NCI-H2171 (cell line): Measurements from ENCODE around the gene SERINC2.
A peak's percentile ranks its signal among the peaks of the same experiment; 100 is the strongest.
"Not testable (repeated sequence)": the region's sequence is repeated elsewhere in the genome, so short reads cannot be mapped to it uniquely, and the experiment has no call there.

Experiments
- DNase-seq: peaks from one replicate; lab custom pipeline; 2025; lab: John Stamatoyannopoulos, UW

Gene SERINC2

GRCh38 chr1:31383967-31384366, 29.0 kb upstream of the SERINC2 start:
- peak; percentile 16 for DNase-seq

- not testable (repeated sequence) for DNase-seq
Measured at GRCh38 chr1:31386576-31387243, 26.3 kb upstream of the SERINC2 start.

GRCh38 chr1:31387612-31388011, 25.4 kb upstream of the SERINC2 start:
- no peak for DNase-seq

GRCh38 chr1:31389616-31390015, 23.4 kb upstream of the SERINC2 start:
- no peak for DNase-seq

- no peak for DNase-seq
Measured at GRCh38 chr1:31390071-31390470, 22.9 kb upstream of the SERINC2 start.

- no peak for DNase-seq
Measured at GRCh38 chr1:31393463-31393862, 19.6 kb upstream of the SERINC2 start.

- peak; percentile 89 for DNase-seq
Measured at GRCh38 chr1:31394584-31395193, 18.3 kb upstream of the SERINC2 start.

GRCh38 chr1:31396633-31397351, 16.2 kb upstream of the SERINC2 start:
- no peak for DNase-seq

- DNase-seq, result no peak
Measured at GRCh38 chr1:31397360-31398095, 15.5 kb upstream of the SERINC2 start.

GRCh38 chr1:31398246-31398645, 14.8 kb upstream of the SERINC2 start:
- no peak for DNase-seq

GRCh38 chr1:31399976-31400375, 13.0 kb upstream of the SERINC2 start:
- DNase-seq, result no peak

GRCh38 chr1:31400393-31400792, 12.6 kb upstream of the SERINC2 start:
- no peak for DNase-seq

- no peak for DNase-seq
Measured at GRCh38 chr1:31401241-31401640, 11.8 kb upstream of the SERINC2 start.

- no peak for DNase-seq
Measured at GRCh38 chr1:31405578-31406245, 7.3 kb upstream of the SERINC2 start.

- DNase-seq, result no peak
Measured at GRCh38 chr1:31407029-31407626, 5.9 kb upstream of the SERINC2 start.

- DNase-seq, result no peak
Measured at GRCh38 chr1:31408788-31409318, 4.2 kb upstream of the SERINC2 start.

GRCh38 chr1:31409946-31410858, 2.8 kb upstream of the SERINC2 start:
- no peak for DNase-seq

- no peak for DNase-seq
Measured at GRCh38 chr1:31410871-31411270, 2.1 kb upstream of the SERINC2 start.

- no peak for DNase-seq
Measured at GRCh38 chr1:31412205-31412604, 808 bp upstream of the SERINC2 start.

GRCh38 chr1:31413405-31414001, 490 bp downstream of the SERINC2 start:
- no peak for DNase-seq
